Suprapubic skin (tissue), 4 donors: Measurements from ENCODE around the gene ATIC. TPM values are rescaled to one million over a fixed set of nuclear protein-coding genes. Genes with fewer than 3 reads are reported as not detected.
A peak's percentile ranks its signal among the peaks of the same experiment; 100 is the strongest.

ENCODE experiments used
- DNase-seq, 2 donors: peaks; one replicate each; pipeline ENCODE4 v3.0.0-alpha.2; 2019; ENCODE audit warnings: low spot score in 2 of 2
- H3K27ac ChIP-seq: fragments of 200-600 bp; sonication (generic); one replicate; pipeline ENCODE4 v1.5.1; 2019
- H3K27me3 ChIP-seq: fragments of 200-600 bp; sonication (generic); one replicate; pipeline ENCODE4 v1.5.1; 2019
- H3K36me3 ChIP-seq: fragments of 200-600 bp; sonication (generic); one replicate; pipeline ENCODE4 v1.5.1; 2019
- H3K4me1 ChIP-seq: fragments of 200-600 bp; sonication (generic); one replicate; pipeline ENCODE4 v1.5.1; 2019
- H3K4me3 ChIP-seq: fragments of 200-600 bp; sonication (generic); one replicate; pipeline ENCODE4 v1.5.1; 2019; ENCODE audit warnings: mild to moderate bottlenecking
- H3K9me3 ChIP-seq: fragments of 200-600 bp; sonication (generic); one replicate; pipeline ENCODE4 v1.5.1; 2019
- CTCF ChIP-seq, 2 donors: fragments of 200-600 bp in 1 of 2; fragments of 450-650 bp in 1 of 2; sonication (generic) in 1 of 2; IDR thresholded peaks; one replicate each; pipeline ENCODE4 v1.5.1; 2016 to 2019; ENCODE audit warnings: antibody characterized with exemption in 2 of 2, mild to moderate bottlenecking in 1 of 2, moderate library complexity in 1 of 2
- EP300 ChIP-seq: sonication (generic); formaldehyde crosslinking; IDR thresholded peaks from one replicate; pipeline ENCODE4 v1.6.1; 2017; ENCODE audit warnings: antibody characterized with exemption
- POLR2A ChIP-seq, 2 donors: fragments of 450-650 bp; IDR thresholded peaks; one replicate each; pipeline ENCODE4 v1.6.1; 2017; ENCODE audit warnings: antibody characterized with exemption in 2 of 2, mild to moderate bottlenecking in 2 of 2, moderate library complexity in 2 of 2
- POLR2AphosphoS5 ChIP-seq, 3 donors: sonication (generic); formaldehyde crosslinking; IDR thresholded peaks; one replicate each; pipeline ENCODE4 v1.6.1; 2017; ENCODE audit warnings: antibody characterized with exemption in 3 of 3
- WGBS: methylation state at CpG from one replicate; pipeline ENCODE4 v1.1.5; 2018; 5-methylcytosine and 5-hydroxymethylcytosine counted together
- total RNA-seq, 4 donors: library from RNA; depleted of rRNA; stranded (reverse); fragments of >200 nt; gene quantifications; one replicate each; pipeline ENCODE4 v1.1.0, GENCODE V29; 2016

Gene ATIC
- total RNA-seq: 10 to 100 TPM; 22.7 to 49.8 (median 29.8) TPM

GRCh38 chr2:215311625-215312396 is at the start of gene ATIC:
ATIC (plus strand) TSS chr2:215312059; CDS start chr2:215312143, 84 bp downstream.
- TF ChIP-seq CTCF (IDR thresholded peaks at IDR 0.05): peak in 1 of 2 donors; percentile 5
- peak in 1 of 3 donors; percentile 62 for TF ChIP-seq POLR2AphosphoS5 (IDR thresholded peaks at IDR 0.05)
- TF ChIP-seq POLR2A (IDR thresholded peaks at IDR 0.05): no peak
- Histone ChIP-seq H3K27me3 (no peaks in the 10 kb centered on the region), H3K4me1 (peaks cover 23% of the 10 kb centered on the region), H3K4me3 (peak within 1 kb of the TSS; percentile 83), H3K36me3 (no peaks in the 10 kb centered on the region), H3K27ac (peak within 1 kb of the TSS; percentile 86), H3K9me3 (no peaks in the 10 kb centered on the region)
- DNase-seq: peak; percentile 94 to 96
- 2% methylated on average over 34 of the region's 64 CpGs for WGBS

- H3K27me3 ChIP-seq: no peaks in the 10 kb centered on the region
- no peaks in the 10 kb centered on the region for H3K4me1 ChIP-seq
- no peak overlapping the region for H3K27ac ChIP-seq
- WGBS: 92% methylated on average over 1 of the region's 1 CpG
- no peak overlapping the region for H3K4me3 ChIP-seq
- TF ChIP-seq CTCF (IDR thresholded peaks at IDR 0.05): no peak
- TF ChIP-seq POLR2AphosphoS5 (IDR thresholded peaks at IDR 0.05): no peak
- H3K9me3 ChIP-seq: no peaks in the 10 kb centered on the region
- DNase-seq: no peak
- H3K36me3 ChIP-seq: no peaks in the 10 kb centered on the region
These were observed 49.6 kb upstream of the ATIC start for GRCh38 chr2:215262303-215262702.

- H3K4me3 ChIP-seq: no peak overlapping the region
- no peak for TF ChIP-seq POLR2AphosphoS5 (IDR thresholded peaks at IDR 0.05)
- TF ChIP-seq EP300: no peak
- TF ChIP-seq CTCF (IDR thresholded peaks at IDR 0.05): no peak
- TF ChIP-seq POLR2A (IDR thresholded peaks at IDR 0.05): no peak
- 46% methylated on average over 4 of the region's 4 CpGs for WGBS
- H3K27ac ChIP-seq: no peak overlapping the region
- no peaks in the 10 kb centered on the region for H3K27me3 ChIP-seq
- H3K36me3 ChIP-seq: no peaks in the 10 kb centered on the region
- no peaks in the 10 kb centered on the region for H3K9me3 ChIP-seq
- no peak for DNase-seq
- no peaks in the 10 kb centered on the region for H3K4me1 ChIP-seq
These were observed 49.0 kb upstream of the ATIC start for GRCh38 chr2:215262741-215263362.

GRCh38 chr2:215264374-215264773 is 47.5 kb upstream of the ATIC start:
- TF ChIP-seq POLR2A (IDR thresholded peaks at IDR 0.05) (no peak), POLR2AphosphoS5 (IDR thresholded peaks at IDR 0.05) (no peak), CTCF (IDR thresholded peaks at IDR 0.05) (no peak), EP300 (no peak)
- no peaks in the 10 kb centered on the region for H3K36me3 ChIP-seq
- no peaks in the 10 kb centered on the region for H3K9me3 ChIP-seq
- H3K4me1 ChIP-seq: peaks cover 3% of the 10 kb centered on the region
- WGBS: 96% methylated on average over 4 of the region's 4 CpGs
- H3K27me3 ChIP-seq: no peaks in the 10 kb centered on the region
- no peak overlapping the region for H3K27ac ChIP-seq
- H3K4me3 ChIP-seq: no peak overlapping the region
- no peak for DNase-seq

GRCh38 chr2:215269397-215270117 is 42.3 kb upstream of the ATIC start:
- 8% methylated on average over 12 of the region's 12 CpGs for WGBS
- Histone ChIP-seq H3K27me3 (no peaks in the 10 kb centered on the region), H3K36me3 (no peaks in the 10 kb centered on the region), H3K9me3 (no peaks in the 10 kb centered on the region), H3K4me3 (peak overlapping the region; percentile 8), H3K4me1 (peaks cover 7% of the 10 kb centered on the region), H3K27ac (no peak overlapping the region)
- TF ChIP-seq CTCF (IDR thresholded peaks at IDR 0.05) (peak; percentile 68 to 85), POLR2A (IDR thresholded peaks at IDR 0.05) (no peak)
- DNase-seq: no peak
